Body of pancreas (tissue), 4 donors: ENCODE results near the gene KIRREL1.

Experiments used
- POLR2A ChIP-seq, 3 donors: fragments of 450-650 bp; IDR thresholded peaks; one replicate each; pipeline ENCODE4 v1.6.1; 2016; ENCODE audit warnings: antibody characterized with exemption in 3 of 3, mild to moderate bottlenecking in 2 of 3
- TF ChIP-seq, protein P1 (sequence below), 7 experiments: fragments of 450-650 bp in 4 of 7; fragments of 200-600 bp in 3 of 7; sonication (generic) in 3 of 7; IDR thresholded peaks; one replicate each; pipeline ENCODE4 v1.5.1; 2016 to 2019; ENCODE audit warnings: antibody characterized with exemption in 7 of 7

DNA sequence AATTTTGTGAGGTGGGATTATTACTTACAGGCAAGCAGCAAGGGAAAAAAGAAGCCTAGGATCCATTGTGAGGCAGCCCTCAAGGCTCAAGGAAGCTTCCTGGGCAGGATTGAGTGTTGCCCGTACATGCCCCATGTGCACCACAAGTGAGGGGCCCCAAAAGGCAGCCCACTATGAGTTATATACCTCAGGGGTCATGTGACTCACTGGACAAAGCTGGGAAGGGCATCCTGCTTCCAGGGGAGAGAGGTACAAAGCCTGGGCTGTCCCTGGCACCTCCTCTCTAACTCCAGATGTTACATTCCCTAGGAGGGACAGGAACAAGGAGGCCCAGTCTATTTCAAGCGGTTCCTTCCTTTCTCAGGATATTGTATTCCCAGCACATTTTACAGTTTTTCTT is 153.3 kb downstream of the KIRREL1 start:
- TF ChIP-seq, protein P1, sequence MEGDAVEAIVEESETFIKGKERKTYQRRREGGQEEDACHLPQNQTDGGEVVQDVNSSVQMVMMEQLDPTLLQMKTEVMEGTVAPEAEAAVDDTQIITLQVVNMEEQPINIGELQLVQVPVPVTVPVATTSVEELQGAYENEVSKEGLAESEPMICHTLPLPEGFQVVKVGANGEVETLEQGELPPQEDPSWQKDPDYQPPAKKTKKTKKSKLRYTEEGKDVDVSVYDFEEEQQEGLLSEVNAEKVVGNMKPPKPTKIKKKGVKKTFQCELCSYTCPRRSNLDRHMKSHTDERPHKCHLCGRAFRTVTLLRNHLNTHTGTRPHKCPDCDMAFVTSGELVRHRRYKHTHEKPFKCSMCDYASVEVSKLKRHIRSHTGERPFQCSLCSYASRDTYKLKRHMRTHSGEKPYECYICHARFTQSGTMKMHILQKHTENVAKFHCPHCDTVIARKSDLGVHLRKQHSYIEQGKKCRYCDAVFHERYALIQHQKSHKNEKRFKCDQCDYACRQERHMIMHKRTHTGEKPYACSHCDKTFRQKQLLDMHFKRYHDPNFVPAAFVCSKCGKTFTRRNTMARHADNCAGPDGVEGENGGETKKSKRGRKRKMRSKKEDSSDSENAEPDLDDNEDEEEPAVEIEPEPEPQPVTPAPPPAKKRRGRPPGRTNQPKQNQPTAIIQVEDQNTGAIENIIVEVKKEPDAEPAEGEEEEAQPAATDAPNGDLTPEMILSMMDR (IDR thresholded peaks at IDR 0.05) = no peak
- TF ChIP-seq POLR2A (IDR thresholded peaks at IDR 0.05) = no peak
